ENCODE results near the gene PHYKPL.

- TF ChIP-seq POLR2A (IDR thresholded peaks at IDR 0.05; ENCODE audit: low read depth, low read length) (no peak), CTCF (IDR thresholded peaks at IDR 0.05; ENCODE audit: extremely low read depth in 1 of 2, insufficient read depth in 1 of 2, low read depth in 1 of 2, low read length in 2 of 2) (no peak), EZH2 (IDR thresholded peaks at IDR 0.05; ENCODE audit: borderline replicate concordance, low read depth, low read length, severe bottlenecking) (no peak)
Measured at GRCh38 chr5:178216779-178217178, 15.8 kb downstream of the PHYKPL start.
